Type B pancreatic cell (in vitro differentiated cells): ENCODE data around the gene RNF157. TPM values are rescaled to one million over a fixed set of nuclear protein-coding genes. Genes with fewer than 3 reads are reported as not detected.
A peak's percentile ranks its signal among the peaks of the same experiment; 100 is the strongest.

Experiments
- DNase-seq: peaks from one replicate; pipeline ENCODE4 v3.0.0; 2021; ENCODE audit warnings: mixed read lengths; ENCODE audit not compliant: unreplicated experiment; ENCODE audit errors: extremely low spot score
- H3K27ac Mint-ChIP-seq: 2 replicates; pipeline ENCODE4 v1.8.0; 2021; ENCODE audit warnings: mild to moderate bottlenecking, mixed read lengths
- H3K27me3 Mint-ChIP-seq: 2 replicates; pipeline ENCODE4 v1.8.0; 2021; ENCODE audit warnings: mixed read lengths
- H3K36me3 Mint-ChIP-seq: 2 replicates; pipeline ENCODE4 v1.8.0; 2021; ENCODE audit warnings: mixed read lengths
- H3K4me1 Mint-ChIP-seq: one replicate; pipeline ENCODE4 v1.8.0; 2021; ENCODE audit warnings: mixed read lengths; ENCODE audit not compliant: unreplicated experiment
- H3K4me3 Mint-ChIP-seq: 2 replicates; pipeline ENCODE4 v1.8.0; 2021; ENCODE audit warnings: mild to moderate bottlenecking, mixed read lengths
- H3K9me3 Mint-ChIP-seq: 2 replicates; pipeline ENCODE4 v1.8.0; 2021; ENCODE audit warnings: mixed read lengths
- total RNA-seq: library from RNA; stranded (reverse); gene quantifications from 2 replicates; pipeline ENCODE4 v1.2.1, GENCODE V29; 2021; ENCODE audit warnings: low replicate concordance
- TF ChIP-seq, protein P1 (sequence below): fragments of 200-600 bp; sonication (generic); conservative IDR thresholded peaks from 2 replicates; pipeline ENCODE4 v1.5.0; 2021; ENCODE audit warnings: antibody characterized with exemption, mild to moderate bottlenecking

RNF157 gene
- total RNA-seq, 1 donor from 2014 or later: 27.0 TPM

DNA sequence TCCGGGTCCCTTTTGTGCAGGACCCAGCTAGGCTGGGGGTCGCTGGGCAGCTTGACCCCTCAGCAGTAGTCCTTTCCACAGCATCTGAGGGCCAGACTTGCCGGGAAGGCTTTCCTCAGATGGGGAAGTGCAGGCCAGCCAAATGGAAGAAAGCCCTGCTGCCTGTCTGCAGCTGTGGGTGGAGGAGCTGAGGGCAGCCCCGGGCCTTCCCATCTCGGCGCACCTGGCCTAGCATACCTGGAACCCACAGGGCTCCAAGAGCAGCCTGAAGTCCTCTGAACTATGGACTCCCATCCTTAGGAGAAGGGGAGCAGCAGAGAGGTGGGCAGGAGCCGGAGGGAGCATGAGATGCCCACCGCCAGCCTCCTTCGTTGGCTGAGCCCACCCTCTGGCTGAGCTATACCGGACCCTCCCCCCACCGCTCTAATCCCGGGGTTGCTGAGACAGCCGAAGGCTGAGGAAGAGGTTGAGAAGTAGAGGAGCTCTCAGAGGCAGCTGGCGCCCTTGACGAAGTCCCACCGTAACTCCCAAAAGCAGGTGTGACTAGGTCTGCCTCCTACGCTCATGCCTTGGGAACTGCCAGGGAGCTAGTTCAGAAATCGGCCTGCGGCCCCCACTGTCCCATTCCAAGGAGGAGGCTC lies 38.1 kb upstream of the RNF157 start:
- TF ChIP-seq, protein P1, sequence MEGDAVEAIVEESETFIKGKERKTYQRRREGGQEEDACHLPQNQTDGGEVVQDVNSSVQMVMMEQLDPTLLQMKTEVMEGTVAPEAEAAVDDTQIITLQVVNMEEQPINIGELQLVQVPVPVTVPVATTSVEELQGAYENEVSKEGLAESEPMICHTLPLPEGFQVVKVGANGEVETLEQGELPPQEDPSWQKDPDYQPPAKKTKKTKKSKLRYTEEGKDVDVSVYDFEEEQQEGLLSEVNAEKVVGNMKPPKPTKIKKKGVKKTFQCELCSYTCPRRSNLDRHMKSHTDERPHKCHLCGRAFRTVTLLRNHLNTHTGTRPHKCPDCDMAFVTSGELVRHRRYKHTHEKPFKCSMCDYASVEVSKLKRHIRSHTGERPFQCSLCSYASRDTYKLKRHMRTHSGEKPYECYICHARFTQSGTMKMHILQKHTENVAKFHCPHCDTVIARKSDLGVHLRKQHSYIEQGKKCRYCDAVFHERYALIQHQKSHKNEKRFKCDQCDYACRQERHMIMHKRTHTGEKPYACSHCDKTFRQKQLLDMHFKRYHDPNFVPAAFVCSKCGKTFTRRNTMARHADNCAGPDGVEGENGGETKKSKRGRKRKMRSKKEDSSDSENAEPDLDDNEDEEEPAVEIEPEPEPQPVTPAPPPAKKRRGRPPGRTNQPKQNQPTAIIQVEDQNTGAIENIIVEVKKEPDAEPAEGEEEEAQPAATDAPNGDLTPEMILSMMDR: no peak
- Mint-ChIP-seq H3K4me3 (no peak overlapping the region), H3K27me3 (no peaks in the 10 kb centered on the region), H3K27ac (no peak overlapping the region), H3K4me1 (peaks cover 10% of the 10 kb centered on the region), H3K9me3 (no peaks in the 10 kb centered on the region), H3K36me3 (no peaks in the 10 kb centered on the region)
- no peak for DNase-seq

DNA sequence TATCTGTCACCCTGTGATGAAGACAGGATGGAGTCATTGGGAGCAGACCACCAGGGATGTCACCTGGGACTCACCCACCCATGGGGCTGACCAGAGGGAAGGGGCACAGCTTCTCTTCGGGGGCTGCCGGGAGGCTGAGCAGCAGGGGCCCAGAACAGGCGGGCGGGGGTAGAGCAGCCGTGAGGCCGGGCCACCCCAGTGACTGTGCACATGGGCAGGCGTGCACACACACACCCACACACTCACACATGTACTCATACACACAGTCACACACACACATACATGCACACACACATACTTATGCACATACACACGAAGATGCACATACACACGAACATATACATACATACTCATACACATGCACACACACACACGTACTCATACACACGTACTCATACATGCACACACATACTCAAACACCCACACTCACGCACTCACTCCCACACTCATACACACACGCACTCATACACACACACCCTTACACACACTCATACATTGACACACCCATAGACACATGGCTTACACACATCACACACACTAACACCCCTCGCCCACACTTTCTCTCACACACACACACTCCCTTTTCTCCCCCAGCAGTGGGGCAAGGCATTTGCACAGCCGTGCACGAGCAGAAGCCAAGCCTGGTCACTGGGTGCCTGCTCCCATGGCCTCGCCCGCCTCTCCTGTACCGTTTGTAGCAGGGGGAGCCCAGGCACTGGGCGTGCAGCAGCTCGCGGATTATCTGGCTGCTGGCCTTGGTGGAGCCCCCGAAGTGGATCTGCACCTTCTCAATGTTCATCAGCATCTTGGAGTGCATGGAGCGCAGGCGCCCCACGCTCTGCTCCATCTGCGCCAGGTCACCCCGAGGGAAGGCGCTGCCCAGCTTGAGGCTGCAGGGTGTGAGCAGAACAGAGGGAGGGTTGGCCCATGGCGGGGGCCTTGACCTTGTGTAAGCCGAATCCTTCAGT lies 37.3 kb upstream of the RNF157 start:
- H3K36me3 Mint-ChIP-seq: no peaks in the 10 kb centered on the region
- H3K4me1 Mint-ChIP-seq: peaks cover 10% of the 10 kb centered on the region
- peak overlapping the region; percentile 72 for H3K27ac Mint-ChIP-seq
- TF ChIP-seq, protein P1: no peak
- no peaks in the 10 kb centered on the region for H3K27me3 Mint-ChIP-seq
- no peak overlapping the region for H3K4me3 Mint-ChIP-seq
- no peak for DNase-seq
- H3K9me3 Mint-ChIP-seq: no peaks in the 10 kb centered on the region

DNA sequence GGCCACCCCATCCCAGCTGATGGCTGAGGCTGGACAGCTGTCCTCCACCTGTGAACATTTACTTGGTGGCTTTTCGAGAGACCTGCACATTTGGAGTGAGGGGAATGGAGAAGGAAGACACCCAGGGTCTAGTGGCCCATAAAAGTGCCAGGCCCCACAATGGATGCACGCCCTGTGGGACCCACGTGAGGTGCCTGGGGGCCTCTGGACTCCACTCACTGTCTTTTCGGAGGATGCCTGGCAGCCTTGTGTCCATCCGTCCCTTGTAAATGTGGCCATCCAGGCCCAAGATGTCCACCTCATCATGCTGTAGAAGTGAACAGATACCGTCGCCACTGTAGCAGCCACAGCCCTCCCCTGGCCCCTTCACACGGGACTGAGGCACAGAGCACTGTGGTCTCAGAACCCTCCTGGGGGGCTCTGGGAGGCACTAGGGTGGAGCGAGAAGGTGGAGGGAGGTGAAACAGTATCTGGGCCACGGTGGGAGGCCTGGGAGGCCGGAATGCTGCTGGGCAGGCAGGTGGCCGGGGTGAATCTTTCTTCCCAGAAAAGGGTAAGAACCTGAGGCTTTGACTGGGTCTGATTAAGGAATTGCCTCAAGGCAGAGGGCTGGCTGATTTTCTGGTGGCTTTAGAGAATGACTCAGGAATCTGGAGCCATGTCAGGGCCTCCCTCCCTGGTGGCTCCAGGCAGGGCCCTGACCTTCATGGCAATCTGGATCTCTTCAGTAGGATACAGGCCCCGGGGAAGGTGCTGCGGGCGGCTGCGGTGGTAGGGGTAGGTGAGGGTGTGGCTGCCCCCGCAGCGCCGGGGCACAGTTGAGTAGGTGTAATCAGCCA lies 36.4 kb upstream of the RNF157 start:
- no peak for DNase-seq
- Mint-ChIP-seq H3K36me3 (no peaks in the 10 kb centered on the region), H3K27ac (peak overlapping the region; percentile 72), H3K4me3 (no peak overlapping the region), H3K9me3 (no peaks in the 10 kb centered on the region), H3K27me3 (no peaks in the 10 kb centered on the region), H3K4me1 (peaks cover 10% of the 10 kb centered on the region)
- TF ChIP-seq, protein P1: no peak

DNA sequence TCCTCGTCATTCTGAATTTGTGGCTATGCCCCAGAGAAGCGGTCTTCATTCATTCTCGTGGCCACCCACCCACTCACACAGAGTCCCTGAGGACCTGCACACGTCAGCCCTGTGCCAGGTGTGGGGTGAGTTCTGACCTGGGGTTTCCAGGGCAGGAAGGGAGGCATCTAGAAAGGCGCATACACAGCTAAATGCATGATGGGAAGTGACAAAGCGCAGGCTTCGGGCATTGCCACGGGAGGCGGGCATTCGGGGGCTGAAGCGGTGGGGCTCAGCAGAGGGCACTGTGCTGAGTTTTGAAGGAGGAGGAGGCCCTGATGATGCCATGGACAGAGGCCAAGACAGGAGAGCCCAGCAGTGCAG lies 35.8 kb upstream of the RNF157 start:
- no peaks in the 10 kb centered on the region for H3K27me3 Mint-ChIP-seq
- H3K36me3 Mint-ChIP-seq: no peaks in the 10 kb centered on the region
- peaks cover 10% of the 10 kb centered on the region for H3K4me1 Mint-ChIP-seq
- H3K9me3 Mint-ChIP-seq: no peaks in the 10 kb centered on the region
- no peak overlapping the region for H3K27ac Mint-ChIP-seq
- DNase-seq: no peak
- no peak overlapping the region for H3K4me3 Mint-ChIP-seq
- TF ChIP-seq, protein P1: no peak

DNA sequence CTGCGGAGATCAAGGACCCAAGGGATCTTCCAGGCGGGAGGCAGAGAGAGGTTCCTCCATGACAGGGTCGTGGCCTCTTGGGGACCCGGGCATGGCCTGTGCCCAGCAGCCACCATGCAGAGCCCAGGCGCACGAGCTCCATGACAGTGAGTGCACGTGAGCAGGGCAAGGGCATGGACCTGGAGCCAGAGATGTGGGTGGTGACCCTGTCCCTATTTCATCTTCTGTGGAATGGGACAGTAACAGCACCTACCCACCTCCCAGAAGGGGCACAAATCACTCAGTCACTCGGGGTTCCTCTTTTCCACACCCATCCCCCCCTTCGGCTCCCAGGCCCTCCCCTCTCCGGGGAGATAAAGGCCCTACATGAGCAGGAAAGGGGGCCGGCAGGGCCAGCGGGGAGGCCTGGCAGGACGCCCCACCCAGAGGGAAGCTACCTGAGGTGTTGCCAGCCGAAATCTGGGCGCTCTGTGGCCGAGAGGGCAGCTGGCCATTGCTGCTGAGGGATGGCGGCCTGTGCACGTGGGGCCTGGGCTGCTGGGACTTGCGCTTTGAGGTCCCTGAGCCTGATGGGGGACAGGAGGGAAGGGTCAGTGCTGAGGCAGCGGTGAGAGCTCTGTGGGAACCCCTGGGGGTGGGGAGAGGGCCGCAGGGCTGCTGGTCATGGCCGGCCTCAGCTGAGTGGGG lies 35.2 kb upstream of the RNF157 start:
- H3K36me3 Mint-ChIP-seq: no peaks in the 10 kb centered on the region
- no peak overlapping the region for H3K27ac Mint-ChIP-seq
- no peaks in the 10 kb centered on the region for H3K27me3 Mint-ChIP-seq
- H3K4me1 Mint-ChIP-seq: peaks cover 10% of the 10 kb centered on the region
- H3K9me3 Mint-ChIP-seq: no peaks in the 10 kb centered on the region
- TF ChIP-seq, protein P1: no peak
- no peak overlapping the region for H3K4me3 Mint-ChIP-seq
- no peak for DNase-seq
